ENCODE measurements around the gene SERGEF. TPM values are rescaled to one million over a fixed set of nuclear protein-coding genes. Genes with fewer than 3 reads are reported as not detected.

Gene SERGEF
- total RNA-seq, 1 experiment from 2014 or later, result 31.4 TPM

DNA sequence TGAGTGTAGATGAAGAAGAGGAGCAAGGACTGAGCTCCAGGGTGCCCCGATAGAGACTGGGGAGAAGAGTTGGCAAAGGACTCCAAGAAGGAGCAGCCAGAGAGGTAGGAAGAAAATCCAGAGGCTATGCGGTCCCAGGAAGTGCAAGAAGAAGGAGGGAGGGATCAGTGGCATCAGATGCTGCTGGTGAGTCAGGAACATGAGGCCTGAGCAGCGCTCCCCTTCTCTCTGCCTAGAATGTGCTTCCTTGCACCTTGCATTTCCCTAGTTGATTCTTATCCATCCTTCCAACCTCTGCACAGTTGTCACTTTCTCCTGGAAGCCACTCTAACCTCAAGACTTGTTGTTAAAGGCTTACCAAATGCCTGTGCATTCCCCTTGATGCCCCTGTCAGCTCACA is 257.0 kb downstream of the SERGEF start:
- no peaks in the 10 kb centered on the region for H3K79me2 ChIP-seq (ENCODE audit: insufficient read depth, low read length)
- no peak overlapping the region for H3K4me2 ChIP-seq (ENCODE audit: insufficient read depth, insufficient read length, low read length)
- H3K27me3 ChIP-seq (ENCODE audit: insufficient read depth, low read length), result no peaks in the 10 kb centered on the region
- no peak overlapping the region for H3K27ac Mint-ChIP-seq
- H3K79me1 ChIP-seq (ENCODE audit: insufficient read depth, low read depth, low read length, poor library complexity, severe bottlenecking), result no peaks in the 10 kb centered on the region
- DNase-seq, result no peak
- H4K20me1 ChIP-seq (ENCODE audit: control insufficient read depth, insufficient read depth, insufficient read length), result peaks cover 3% of the 10 kb centered on the region
- H3K4ac ChIP-seq (ENCODE audit: low read depth, low read length), result no peak overlapping the region
- no peak overlapping the region for H3T11ph ChIP-seq (ENCODE audit: low read length)
- no CpG with 5 or more reads among the region's 3 CpGs for WGBS (ENCODE audit: extremely low coverage, insufficient read length, low lambda C conversion rate)
- H3K18ac ChIP-seq (ENCODE audit: insufficient read length, low read depth, low read length), result no peak overlapping the region
- no peaks in the 10 kb centered on the region for H3K9me3 Mint-ChIP-seq
- H2BK15ac ChIP-seq (ENCODE audit: low read depth, low read length), result no peak overlapping the region
- H3K56ac ChIP-seq (ENCODE audit: insufficient read length, low read depth, low read length), result no peak overlapping the region
- no peak overlapping the region for H3K27ac ChIP-seq (ENCODE audit: insufficient read length, low read depth, low read length)
- H3K23ac ChIP-seq (ENCODE audit: insufficient read length, low read depth, low read length), result no peak overlapping the region
- H2BK12ac ChIP-seq (ENCODE audit: insufficient read length, low read depth, low read length), result no peak overlapping the region
- H3K23me2 ChIP-seq (ENCODE audit: insufficient read length, low read depth, low read length, poor library complexity, severe bottlenecking), result no peaks in the 10 kb centered on the region
- H3K9ac ChIP-seq (ENCODE audit: extremely low read depth, insufficient read length, low read length), result no peak overlapping the region
- H2BK5ac ChIP-seq (ENCODE audit: insufficient read length, low read length), result no peak overlapping the region
- no peaks in the 10 kb centered on the region for H3K36me3 Mint-ChIP-seq (ENCODE audit: insufficient read depth in 1 of 3, low read depth in 3 of 3)
- no peak overlapping the region for H2BK120ac ChIP-seq (ENCODE audit: low read depth, low read length, poor library complexity, severe bottlenecking)
- no peak overlapping the region for H3K4me3 Mint-ChIP-seq
- no peak overlapping the region for H2BK20ac ChIP-seq (ENCODE audit: low read depth, low read length, poor library complexity, severe bottlenecking)
- H2AFZ ChIP-seq (ENCODE audit: low read length), result no peak overlapping the region
- no peak overlapping the region for H4K8ac ChIP-seq (replicated peaks; ENCODE audit: insufficient read length, low read depth, low read length)
- no peaks in the 10 kb centered on the region for H3K9me3 ChIP-seq (ENCODE audit: control insufficient read depth, low read depth, low read length)
- H2AK5ac ChIP-seq (ENCODE audit: insufficient read length, low read length), result no peak overlapping the region
- peaks cover 2% of the 10 kb centered on the region in 2 experiments; a peak in 2 of 4 replicates for H3K4me1 Mint-ChIP-seq
- no peak overlapping the region for H4K91ac ChIP-seq (ENCODE audit: insufficient read length, low read depth, low read length)
- TF ChIP-seq CTCF (conservative IDR thresholded peaks at IDR 0.05), result no peak
- H3K27me3 Mint-ChIP-seq (ENCODE audit: low read depth), result peaks cover 41% of the 10 kb centered on the region
- H4K5ac ChIP-seq (ENCODE audit: insufficient read length, low read depth, low read length), result no peak overlapping the region
- H3K4me1 ChIP-seq (ENCODE audit: insufficient read depth, low read length), result no peaks in the 10 kb centered on the region
- H3K14ac ChIP-seq (ENCODE audit: insufficient read depth, low read length), result no peak overlapping the region
